Inflammatory macrophage treated with lipopolysaccharide for 4 hours (primary cell): ENCODE results near the gene KRT75.

ENCODE experiments used
- DNase-seq: peaks from one replicate; pipeline ENCODE4 v3.0.0-alpha.2; 2020

KRT75 gene

GRCh38 chr12:52439420-52439819, 5.2 kb upstream of the KRT75 start:
- no peak for DNase-seq

- DNase-seq, result no peak
Observed at GRCh38 chr12:52438305-52439301, 4.4 kb upstream of the KRT75 start.

- DNase-seq, result no peak
Observed at GRCh38 chr12:52437508-52437907, 3.3 kb upstream of the KRT75 start.

GRCh38 chr12:52436828-52437474, 2.8 kb upstream of the KRT75 start:
- no peak for DNase-seq

GRCh38 chr12:52436000-52436827, 2.0 kb upstream of the KRT75 start:
- no peak for DNase-seq

- DNase-seq, result no peak
Observed at GRCh38 chr12:52435659-52435999, 1.5 kb upstream of the KRT75 start.

GRCh38 chr12:52434760-52435530, 774 bp upstream of the KRT75 start:
- no peak for DNase-seq

- DNase-seq, result no peak
Observed at GRCh38 chr12:52433501-52434080, 580 bp downstream of the KRT75 start.

- no peak for DNase-seq
Observed at GRCh38 chr12:52432559-52433207, 1.5 kb downstream of the KRT75 start.

GRCh38 chr12:52428121-52428520, 6.0 kb downstream of the KRT75 start:
- DNase-seq, result no peak

GRCh38 chr12:52427083-52427482, 7.1 kb downstream of the KRT75 start:
- DNase-seq, result no peak

- DNase-seq, result no peak
Observed at GRCh38 chr12:52426034-52426433, 8.1 kb downstream of the KRT75 start.

- no peak for DNase-seq
Observed at GRCh38 chr12:52425466-52425865, 8.7 kb downstream of the KRT75 start.

GRCh38 chr12:52423661-52424500, 10.3 kb downstream of the KRT75 start:
- DNase-seq, result no peak

GRCh38 chr12:52423035-52423434, 11.1 kb downstream of the KRT75 start:
- no peak for DNase-seq

GRCh38 chr12:52419656-52420055, 14.5 kb downstream of the KRT75 start:
- no peak for DNase-seq

GRCh38 chr12:52418576-52419110, 15.5 kb downstream of the KRT75 start:
- no peak for DNase-seq

GRCh38 chr12:52417740-52418139, 16.4 kb downstream of the KRT75 start:
- DNase-seq, result no peak

GRCh38 chr12:52416795-52417194, 17.4 kb downstream of the KRT75 start:
- DNase-seq, result peak; percentile 55
